DMS79 (cell line): ENCODE measurements around the gene UNC5B.
"Not testable (repeated sequence)": the region's sequence is repeated elsewhere in the genome, so short reads cannot be mapped to it uniquely, and the experiment has no call there.

ENCODE experiments used
- DNase-seq: peaks from one replicate; lab custom pipeline; 2025; lab: John Stamatoyannopoulos, UW

UNC5B gene

DNA sequence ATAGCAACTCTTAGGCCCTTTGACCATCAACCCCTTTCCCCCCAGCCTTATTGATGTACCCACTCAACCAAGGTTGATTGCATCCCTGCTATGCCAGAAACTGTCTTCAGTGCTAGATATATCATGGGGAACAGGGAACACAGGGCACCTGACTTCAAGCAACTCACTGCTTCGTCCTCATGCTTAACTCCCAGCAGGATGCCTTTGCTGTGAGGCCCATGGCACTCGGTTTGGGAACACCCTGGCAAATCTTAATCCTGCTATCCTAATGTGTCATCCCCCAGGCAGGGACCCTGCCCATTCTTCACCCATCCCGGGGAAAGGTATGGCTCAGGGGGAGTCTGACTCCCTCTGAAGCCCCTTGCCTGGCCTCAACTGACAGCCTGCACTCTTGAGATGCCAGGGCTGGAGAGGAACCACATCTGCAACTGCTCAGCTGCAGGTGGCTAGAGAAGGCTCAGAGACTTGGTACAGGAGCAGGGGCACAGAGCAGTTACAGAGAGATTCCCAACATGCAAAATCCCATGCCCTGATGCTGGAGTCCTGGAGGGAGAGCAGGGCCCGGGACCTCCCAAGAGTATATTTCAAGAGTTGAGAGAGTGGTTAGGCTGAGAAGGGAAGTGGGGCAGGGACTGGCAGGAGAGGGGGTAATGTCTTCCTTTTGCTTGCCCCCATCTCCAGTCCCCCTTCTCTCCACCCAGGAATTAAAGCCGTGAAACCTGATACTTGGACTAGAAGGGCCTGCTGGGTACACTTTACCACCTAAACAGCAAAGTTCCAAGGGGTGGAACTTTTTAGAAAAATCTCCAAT, 2.4 kb upstream of the UNC5B start:
- DNase-seq: no peak

DNA sequence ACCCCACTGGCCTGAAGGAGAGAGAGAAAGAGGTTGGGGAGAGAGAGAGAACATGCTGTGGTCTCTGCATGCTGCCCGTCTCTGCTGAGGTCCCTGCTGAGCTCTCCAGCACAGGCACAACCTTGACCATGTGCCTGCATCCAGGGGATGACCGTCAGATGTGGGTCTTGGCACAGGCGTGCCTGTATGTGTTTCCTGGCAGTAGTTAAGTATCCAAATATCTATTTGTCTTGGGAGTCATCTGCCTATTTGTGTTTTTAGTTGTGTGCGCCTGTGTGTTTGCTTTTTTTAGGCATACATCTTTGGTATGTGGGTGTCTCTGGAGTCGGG, 1.9 kb upstream of the UNC5B start:
- DNase-seq: no peak

DNA sequence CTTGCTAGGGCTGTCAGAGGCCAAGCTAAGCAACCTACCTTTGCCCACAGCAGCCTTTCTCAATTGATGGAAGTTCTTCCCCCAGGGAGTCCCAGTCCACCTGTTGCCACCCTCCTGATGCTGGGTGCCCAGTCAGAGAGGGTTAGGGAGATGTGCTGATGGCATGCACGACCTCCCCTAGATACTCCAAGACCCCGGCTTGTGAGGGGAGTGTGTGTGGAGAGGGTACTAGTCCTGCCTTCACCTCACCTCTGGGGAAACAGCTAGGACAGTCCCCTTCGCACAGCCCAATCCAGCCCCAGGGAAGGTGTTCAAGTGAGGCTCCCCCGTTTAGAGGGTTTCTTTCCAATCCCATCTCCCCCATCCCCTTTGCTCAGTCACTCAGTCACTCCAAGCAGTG, 1.3 kb upstream of the UNC5B start:
- no peak for DNase-seq

DNA sequence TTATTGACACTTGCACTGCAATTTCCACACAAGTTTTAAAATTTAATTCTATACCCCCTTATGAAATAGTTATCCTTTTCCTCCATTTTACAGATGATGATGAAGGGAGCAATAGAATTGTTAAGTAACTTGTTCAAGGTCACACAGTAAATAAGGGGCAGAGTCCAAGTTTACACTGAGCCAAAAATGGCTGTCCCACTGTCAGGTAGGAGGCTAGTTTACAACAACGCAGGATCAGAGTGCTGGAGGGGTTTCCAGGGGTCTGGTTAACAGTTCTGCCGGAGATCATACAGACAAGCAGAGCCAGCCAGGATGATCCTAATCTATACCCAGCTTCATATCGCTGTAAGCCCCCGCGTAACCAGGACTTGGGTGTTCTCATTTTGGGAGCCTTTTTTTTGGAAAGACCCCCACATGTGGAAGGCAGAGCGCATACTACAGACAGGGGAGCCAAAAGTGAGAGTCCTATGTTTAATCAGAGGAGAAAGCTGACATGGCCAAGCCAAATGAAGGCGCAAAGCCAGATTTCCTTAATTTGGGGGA, 524 bp upstream of the UNC5B start:
- DNase-seq: no peak

GRCh38 chr10:71213127-71213621, 804 bp downstream of the UNC5B start:
- DNase-seq: no peak

DNA sequence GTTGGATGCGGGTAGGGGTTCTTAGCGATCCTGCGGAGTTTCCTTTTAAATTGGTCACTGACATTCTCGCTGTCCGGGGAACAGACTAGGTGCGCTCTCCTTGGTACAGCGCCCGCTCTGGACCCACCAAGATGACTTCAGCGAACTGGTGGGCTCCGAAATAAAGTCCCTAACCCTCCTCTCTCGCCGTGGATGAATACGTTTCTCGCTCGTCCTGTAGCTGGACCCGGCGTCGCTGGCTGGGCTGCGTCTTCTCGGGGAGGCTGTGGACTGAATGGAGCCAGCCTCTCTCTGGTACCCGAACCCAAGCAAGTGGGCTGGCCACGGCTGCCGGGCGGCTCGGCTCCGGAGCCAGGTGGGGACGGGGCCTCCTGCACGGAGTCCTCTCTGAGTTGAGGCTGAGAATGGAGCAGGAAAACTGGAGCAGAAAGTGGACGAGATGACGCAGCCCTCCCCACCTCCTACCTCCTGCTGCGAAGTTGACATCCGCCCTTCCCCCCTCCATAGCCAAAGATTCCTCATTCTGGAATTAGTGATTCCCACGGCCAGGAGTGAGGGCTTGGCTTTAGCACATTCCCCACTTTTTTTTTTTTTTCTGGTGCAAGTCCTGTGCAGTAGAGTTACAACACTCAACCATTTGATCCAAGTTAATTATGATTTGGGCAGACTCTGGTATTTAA, 1.5 kb downstream of the UNC5B start:
- no peak for DNase-seq

DNA sequence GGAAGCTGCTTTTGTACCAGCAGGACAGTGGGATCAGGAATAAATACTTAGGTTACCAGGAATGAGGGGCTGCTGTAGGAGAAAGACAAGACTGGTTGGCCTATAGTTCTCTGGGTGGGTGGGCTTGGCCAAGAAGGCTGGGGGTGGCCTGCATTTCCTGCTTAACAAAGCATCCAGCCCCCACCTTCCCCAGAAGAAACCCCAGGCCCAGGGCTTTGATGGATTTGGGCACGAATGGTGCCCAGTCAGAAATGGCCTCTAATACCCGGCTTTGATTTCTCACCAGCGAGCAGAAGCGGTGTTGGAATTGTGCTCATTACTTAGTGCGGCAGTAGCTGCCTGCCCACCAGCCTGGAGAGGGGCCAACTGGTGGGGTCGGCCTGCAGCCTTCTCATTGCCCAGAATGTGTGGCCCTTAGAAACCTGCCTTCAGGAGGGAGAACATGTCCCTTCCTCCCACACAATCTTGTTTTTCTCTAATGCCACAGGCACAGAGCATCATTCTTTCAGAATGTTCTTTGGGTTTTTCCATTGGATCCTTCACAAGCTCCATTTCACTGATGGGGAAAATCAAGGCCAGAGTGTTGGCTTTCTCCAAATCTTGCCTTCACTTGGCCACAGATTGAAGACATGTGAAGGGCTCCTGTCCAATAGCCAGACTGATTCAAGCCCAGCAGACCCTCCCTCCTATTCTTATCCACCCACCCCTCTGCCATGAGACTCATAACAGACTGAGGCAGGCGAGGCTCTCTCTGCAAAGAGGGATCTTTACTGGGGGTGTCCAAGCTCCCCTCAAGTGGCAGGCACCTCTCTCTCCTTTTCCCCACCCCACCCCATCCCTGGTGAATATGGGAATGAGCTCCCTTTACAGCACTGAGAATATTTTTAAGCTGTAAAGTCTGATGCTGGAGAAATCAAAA, 2.5 kb downstream of the UNC5B start:
- no peak for DNase-seq

DNA sequence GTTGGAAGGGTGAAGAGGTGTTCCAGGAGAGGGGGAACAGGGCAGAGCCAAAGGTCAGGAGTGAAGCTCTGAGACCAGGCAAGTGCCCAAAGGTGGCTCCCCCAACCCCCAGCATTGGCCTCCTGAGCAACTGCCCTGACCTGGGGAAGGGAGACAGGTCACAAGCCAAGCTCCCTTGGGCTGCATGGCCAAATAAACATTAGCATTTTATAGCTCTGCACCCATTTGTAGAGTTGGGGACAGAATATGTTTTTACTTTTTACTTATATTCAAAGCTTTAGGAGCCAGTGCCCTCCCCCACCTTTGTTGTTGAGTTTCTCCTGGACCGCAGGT, 4.0 kb downstream of the UNC5B start:
- no peak for DNase-seq

DNA sequence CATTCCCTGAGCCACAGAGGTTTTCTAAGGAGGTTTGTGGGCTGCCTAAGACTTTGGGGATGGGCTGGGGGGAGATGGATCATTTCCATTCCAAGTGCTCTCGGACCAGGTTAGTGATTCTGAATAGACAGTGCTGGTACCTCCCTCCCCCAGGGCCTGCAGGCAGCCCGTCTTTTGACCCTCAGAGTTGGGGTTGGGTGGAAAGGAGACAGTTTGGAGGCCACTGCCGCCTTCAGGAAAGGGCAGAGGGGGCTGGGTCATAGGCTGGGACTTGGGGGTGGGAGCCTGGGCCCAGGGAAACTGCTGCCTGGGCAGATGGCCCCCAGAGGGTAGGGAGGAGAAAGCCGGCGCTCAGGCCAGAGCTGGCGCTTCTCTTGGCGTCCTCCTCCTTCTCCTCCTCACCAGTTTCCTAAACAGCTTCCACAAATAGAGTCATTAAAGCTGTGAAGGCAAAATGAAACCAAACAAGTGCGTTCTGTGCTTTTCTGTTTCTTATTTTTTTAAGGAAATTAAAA, 4.4 kb downstream of the UNC5B start:
- DNase-seq: no peak

DNA sequence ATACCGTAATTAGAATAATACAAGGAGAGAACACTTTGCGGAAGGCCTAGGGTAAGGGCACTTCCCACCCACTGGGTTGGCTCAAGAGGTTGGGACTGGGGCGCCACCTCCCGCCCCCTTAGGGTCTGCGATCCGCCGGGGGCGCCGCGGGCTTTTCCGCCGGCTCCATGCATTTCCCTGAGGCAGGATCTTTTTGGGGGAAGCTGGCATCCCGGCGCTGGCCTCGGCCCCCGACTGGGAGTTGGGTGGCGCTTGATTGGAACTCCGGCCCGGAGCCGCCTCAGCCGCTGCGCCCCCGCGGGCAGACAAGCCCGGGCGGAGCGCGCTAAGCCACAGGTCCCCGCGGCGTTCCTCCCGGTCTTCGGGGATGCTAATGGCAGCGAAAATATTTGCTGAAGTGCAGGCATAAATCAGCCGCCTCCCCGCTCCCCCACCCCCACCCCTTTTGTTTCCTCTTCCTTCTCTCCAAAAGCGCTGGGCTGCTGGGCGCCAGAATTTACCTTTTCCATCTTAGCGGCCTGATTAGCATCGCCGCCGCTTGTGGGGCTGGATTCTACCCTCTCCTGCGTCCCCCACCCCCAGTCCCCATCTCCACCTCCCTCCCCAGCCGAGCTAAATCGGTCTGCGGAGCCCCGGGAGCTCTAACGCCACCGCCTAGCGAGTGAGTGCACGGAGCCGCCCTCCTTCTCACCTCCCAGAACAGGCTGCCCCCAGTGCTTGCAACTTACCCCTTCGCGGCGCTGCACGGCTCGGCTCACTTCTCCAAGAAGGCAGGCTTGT, 5.1 kb downstream of the UNC5B start:
- peak; percentile 27 for DNase-seq

- no peak for DNase-seq
Measured at GRCh38 chr10:71218046-71218650, 5.8 kb downstream of the UNC5B start.

DNA sequence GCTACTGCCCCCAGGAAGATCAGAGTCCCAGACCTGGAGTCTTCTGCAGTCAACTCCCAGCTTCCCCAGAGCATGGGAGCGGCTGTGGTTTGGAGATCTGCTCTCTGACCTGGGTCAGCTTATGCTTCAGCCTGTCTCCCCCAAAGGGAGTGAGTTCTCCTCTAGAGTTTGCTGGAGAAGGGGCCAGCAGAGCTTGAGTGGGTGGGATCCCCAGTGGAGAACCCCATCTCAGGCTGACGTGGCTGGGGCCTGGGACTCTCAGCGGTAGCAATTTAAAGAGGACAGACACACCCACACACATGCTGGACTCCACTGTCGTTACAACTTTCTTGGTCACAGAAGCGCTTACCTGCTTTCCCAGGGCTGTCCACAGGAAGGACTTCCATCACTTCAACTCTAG, 6.3 kb downstream of the UNC5B start:
- no peak for DNase-seq

DNA sequence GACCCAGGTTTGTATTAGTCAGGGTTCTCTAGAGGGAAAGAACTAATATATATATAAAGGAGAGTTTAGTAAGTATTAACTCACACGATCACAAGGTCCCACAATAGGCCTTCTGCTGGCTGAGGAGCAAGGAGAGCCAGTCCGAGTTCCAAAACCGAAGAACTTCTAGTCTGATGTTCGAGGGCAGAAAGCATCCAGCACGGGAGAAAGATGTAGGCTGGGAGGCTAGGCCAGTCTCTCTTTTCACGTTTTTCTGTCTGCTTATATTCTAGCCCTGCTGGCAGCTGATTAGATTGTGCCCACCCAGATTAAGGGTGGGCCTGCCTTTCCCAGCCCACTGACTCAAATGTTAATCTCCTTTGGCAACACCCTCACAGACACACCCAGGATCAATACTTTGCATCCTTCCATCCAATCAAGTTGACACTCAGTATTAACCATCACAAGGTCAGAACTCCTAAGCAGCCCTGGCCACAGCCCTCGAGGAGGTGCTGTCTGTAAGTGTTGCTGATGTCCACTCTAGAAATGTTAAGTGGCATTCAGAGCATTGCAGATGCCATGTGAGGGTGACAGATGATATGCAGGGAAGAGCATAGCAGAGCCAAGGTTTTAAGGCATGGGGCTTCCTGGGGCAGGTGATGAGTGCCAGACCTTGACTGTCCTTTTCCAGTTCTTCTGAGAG, 7.0 kb downstream of the UNC5B start:
- DNase-seq: not testable (repeated sequence)

GRCh38 chr10:71219918-71220688, 7.7 kb downstream of the UNC5B start:
- DNase-seq: no peak

DNA sequence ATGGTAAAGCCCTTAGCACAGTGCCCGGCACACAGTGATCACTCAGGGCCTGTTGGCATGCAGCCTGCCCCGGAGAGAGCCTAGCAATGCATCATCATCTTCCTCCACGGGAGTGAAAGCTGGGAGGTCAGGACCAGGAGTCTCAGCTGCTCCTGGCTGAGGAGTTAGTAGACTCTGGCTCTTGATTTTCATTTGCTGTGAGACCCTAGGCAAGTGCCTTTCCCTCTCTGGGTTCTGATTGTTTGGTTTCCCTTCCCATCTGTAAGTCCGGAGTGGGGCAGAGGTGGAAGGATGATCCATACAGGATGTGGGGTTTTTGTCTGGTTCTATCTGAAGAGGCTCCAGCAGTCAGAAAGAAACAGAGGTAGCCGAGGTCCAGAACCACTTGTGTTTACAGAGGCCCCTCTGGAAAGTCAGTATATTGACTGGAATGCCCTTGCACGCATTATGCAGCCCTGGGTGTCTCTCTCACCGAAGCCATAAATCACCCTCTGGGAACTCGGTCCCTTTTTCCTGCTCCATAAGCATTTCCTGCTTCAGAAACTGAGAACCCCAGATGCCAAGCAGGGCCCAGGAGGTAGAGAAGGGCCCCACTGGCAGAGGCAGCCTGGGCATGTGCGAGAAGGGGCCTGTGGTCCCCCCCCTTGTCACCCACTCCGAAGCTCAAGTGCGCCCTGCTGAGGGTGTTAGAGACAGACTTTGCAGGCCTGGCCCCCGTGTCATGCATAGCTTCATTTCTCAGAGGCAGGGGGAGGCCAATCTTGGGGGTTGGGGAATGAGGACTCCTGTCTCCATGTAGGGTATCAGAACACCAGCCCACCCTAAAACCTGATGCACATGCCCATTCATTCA, 8.5 kb downstream of the UNC5B start:
- no peak for DNase-seq

- no peak for DNase-seq
Measured at GRCh38 chr10:71221586-71222202, 9.3 kb downstream of the UNC5B start.

GRCh38 chr10:71222601-71223346, 10.4 kb downstream of the UNC5B start:
- no peak for DNase-seq
